Fibroblast of lung (primary cell): Measurements from ENCODE around the gene SELENOS. TPM values are rescaled to one million over a fixed set of nuclear protein-coding genes. Genes with fewer than 3 reads are reported as not detected.

Experiments
- DNase-seq, 2 donors: peaks; one replicate each; pipeline versions ENCODE4 v3.0.0 to v3.0.0-alpha.2; 2010; ENCODE audit warnings: low read depth in 2 of 2
- H2AFZ ChIP-seq: 2 replicates; pipeline ENCODE4 v1.5.1; 2012; ENCODE audit warnings: low read length, control low read depth, inconsistent platforms
- H3K27ac ChIP-seq: 2 replicates; pipeline ENCODE4 v1.5.1; 2011; ENCODE audit warnings: low read length, control low read depth; ENCODE audit not compliant: insufficient read depth
- H3K27me3 ChIP-seq: 2 replicates; pipeline ENCODE4 v1.5.1; 2011; ENCODE audit warnings: mild to moderate bottlenecking, low read length; ENCODE audit not compliant: control insufficient read depth, insufficient read depth
- H3K36me3 ChIP-seq: 2 replicates; pipeline ENCODE4 v1.5.1; 2011; ENCODE audit warnings: low read length; ENCODE audit not compliant: control insufficient read depth, insufficient read depth
- H3K4me1 ChIP-seq: 2 replicates; pipeline ENCODE4 v1.5.1; 2011; ENCODE audit warnings: low read length; ENCODE audit not compliant: control insufficient read depth, insufficient read depth; ENCODE audit errors: extremely low read depth
- H3K4me2 ChIP-seq: 2 replicates; pipeline ENCODE4 v1.5.1; 2011; ENCODE audit warnings: low read length, control low read depth; ENCODE audit not compliant: insufficient read depth; ENCODE audit errors: extremely low read depth
- H3K4me3 ChIP-seq, 4 experiments: fragments of 200-600 bp in 1 of 4; sonication (generic) in 1 of 4; replicated peaks in 1 of 4; 2 replicates each; pipeline ENCODE4 v1.5.1; 2011 to 2016; ENCODE audit warnings: low read length in 4 of 4, low read depth in 3 of 4, mild to moderate bottlenecking in 3 of 4, control low read depth in 2 of 4, inconsistent platforms in 1 of 4, mixed read lengths in 1 of 4; ENCODE audit not compliant: insufficient read depth in 1 of 4; ENCODE audit errors: control extremely low read depth in 1 of 4
- H3K79me2 ChIP-seq: 2 replicates; pipeline ENCODE4 v1.5.1; 2012; ENCODE audit warnings: mild to moderate bottlenecking, low read length, inconsistent platforms; ENCODE audit not compliant: control insufficient read depth, insufficient read depth
- H3K9ac ChIP-seq: 2 replicates; pipeline ENCODE4 v1.5.1; 2011; ENCODE audit warnings: mild to moderate bottlenecking, low read length, control low read depth; ENCODE audit not compliant: insufficient read depth
- H3K9me3 ChIP-seq: 2 replicates; pipeline ENCODE4 v1.5.1; 2012; ENCODE audit warnings: low read depth, low read length; ENCODE audit not compliant: control insufficient read depth, insufficient read depth
- H4K20me1 ChIP-seq: 2 replicates; pipeline ENCODE4 v1.5.1; 2011; ENCODE audit warnings: low read length; ENCODE audit not compliant: control insufficient read depth, insufficient read depth; ENCODE audit errors: extremely low read depth
- EZH2 ChIP-seq: IDR thresholded peaks from 2 replicates; pipeline ENCODE4 v1.5.1; 2012; ENCODE audit warnings: low read length, control low read depth, mild to moderate bottlenecking; ENCODE audit errors: missing control alignments
- polyA plus RNA-seq, 2 donors: library from polyadenylated mRNA; depleted of rRNA in 1 of 2; stranded (reverse) in 1 of 2; unstranded in 1 of 2; fragments of >200 nt; gene quantifications; 2 replicates each; pipeline ENCODE4 v1.2.1, GENCODE V29; 2011 to 2012; ENCODE audit warnings: missing spikeins in 1 of 2
- total RNA-seq: library from RNA; depleted of rRNA; stranded (reverse); fragments of >200 nt; gene quantifications from 2 replicates; pipeline ENCODE4 v1.2.1, GENCODE V29; 2014
- TF ChIP-seq, protein P1 (sequence below), 2 donors: IDR thresholded peaks in 1 of 2; conservative IDR thresholded peaks in 1 of 2; 1 replicate in 1 of 2; 2 replicates in 1 of 2; pipeline ENCODE4 v1.5.1; 2011 to 2012; ENCODE audit warnings: low read length in 2 of 2, control low read depth in 1 of 2, inconsistent platforms in 1 of 2, low read depth in 1 of 2, mild to moderate bottlenecking in 1 of 2

The SELENOS gene
- total and polyA plus RNA-seq, 2 donors (not counting 1 experiment from before 2014, with no cell fraction given): 66.2 to 130 TPM

DNA sequence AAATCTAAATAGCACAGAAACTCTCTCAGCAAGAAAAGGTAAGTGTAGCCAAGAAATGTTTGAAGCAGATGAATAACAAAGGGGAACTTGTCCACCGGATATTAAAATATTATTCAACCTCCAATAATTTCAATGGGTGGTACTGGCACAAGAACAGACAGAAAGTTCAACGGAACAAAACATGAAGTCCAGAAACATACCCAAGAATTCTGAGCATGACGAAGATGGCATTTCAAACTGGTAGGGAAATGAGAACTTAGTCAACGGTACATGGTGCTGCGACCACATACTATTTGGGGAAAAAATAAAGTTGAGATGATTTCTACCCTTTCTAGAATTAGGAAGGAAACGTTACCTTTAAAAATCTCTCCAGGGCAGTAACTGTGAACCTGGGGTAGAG is 30.9 kb downstream of the SELENOS start:
- no peak overlapping the region for H2AFZ ChIP-seq
- H3K79me2 ChIP-seq: peaks cover 98% of the 10 kb centered on the region
- no peak for DNase-seq
- TF ChIP-seq EZH2: no peak
- TF ChIP-seq, protein P1, sequence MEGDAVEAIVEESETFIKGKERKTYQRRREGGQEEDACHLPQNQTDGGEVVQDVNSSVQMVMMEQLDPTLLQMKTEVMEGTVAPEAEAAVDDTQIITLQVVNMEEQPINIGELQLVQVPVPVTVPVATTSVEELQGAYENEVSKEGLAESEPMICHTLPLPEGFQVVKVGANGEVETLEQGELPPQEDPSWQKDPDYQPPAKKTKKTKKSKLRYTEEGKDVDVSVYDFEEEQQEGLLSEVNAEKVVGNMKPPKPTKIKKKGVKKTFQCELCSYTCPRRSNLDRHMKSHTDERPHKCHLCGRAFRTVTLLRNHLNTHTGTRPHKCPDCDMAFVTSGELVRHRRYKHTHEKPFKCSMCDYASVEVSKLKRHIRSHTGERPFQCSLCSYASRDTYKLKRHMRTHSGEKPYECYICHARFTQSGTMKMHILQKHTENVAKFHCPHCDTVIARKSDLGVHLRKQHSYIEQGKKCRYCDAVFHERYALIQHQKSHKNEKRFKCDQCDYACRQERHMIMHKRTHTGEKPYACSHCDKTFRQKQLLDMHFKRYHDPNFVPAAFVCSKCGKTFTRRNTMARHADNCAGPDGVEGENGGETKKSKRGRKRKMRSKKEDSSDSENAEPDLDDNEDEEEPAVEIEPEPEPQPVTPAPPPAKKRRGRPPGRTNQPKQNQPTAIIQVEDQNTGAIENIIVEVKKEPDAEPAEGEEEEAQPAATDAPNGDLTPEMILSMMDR (conservative IDR thresholded peaks at IDR 0.05 in 1 of 2, IDR thresholded peaks at IDR 0.05 in 1 of 2; ENCODE audit: low read depth in 1 of 2, low read length in 2 of 2): no peak
- no peaks in the 10 kb centered on the region for H3K27me3 ChIP-seq
- no peaks in the 10 kb centered on the region for H4K20me1 ChIP-seq
- peak overlapping the region; percentile 37 for H3K4me2 ChIP-seq
- no peaks in the 10 kb centered on the region for H3K9me3 ChIP-seq
- H3K4me1 ChIP-seq: peaks cover 28% of the 10 kb centered on the region
- no peak overlapping the region for H3K9ac ChIP-seq
- H3K27ac ChIP-seq: no peak overlapping the region
- peaks cover 2% of the 10 kb centered on the region for H3K36me3 ChIP-seq
- peak overlapping the region in 1 of 4 experiments; percentile 25 for H3K4me3 ChIP-seq

DNA sequence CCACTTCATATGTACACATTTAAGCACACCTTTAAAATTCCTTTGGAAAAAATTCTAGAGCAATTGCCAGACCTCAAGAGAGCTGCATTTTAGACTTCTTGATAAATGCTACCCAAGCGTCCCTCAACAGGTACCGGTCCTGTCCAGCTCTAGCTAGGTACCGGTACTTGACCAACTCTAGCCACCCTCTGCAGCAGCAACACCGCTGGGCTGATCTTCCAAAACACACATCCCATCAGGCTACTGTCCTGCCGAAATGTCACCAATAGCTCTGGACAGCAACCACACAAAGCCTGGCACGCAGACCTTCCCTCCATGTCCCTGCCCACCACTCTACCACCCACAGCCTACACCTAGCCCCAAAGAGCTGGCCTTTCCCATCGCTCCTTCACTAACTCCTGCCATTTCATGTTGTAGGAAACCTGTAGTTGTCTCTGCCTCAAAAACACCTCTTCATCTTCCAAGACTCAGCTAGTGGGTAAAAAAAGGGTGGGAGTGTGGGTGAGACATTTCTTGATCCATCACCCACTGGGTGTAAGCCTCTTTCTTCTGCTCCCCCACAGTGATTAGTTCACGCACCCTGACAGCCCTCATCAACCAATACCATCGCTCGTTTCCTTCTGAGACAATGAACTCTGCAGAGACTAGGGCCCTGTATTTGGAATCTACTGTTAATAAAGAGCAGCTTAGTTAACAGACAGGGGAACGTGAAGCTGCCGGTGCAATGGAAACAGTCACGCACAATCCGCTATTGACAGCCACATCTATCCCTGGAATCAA is 32.2 kb downstream of the SELENOS start:
- H3K9ac ChIP-seq: no peak overlapping the region
- H3K79me2 ChIP-seq: peaks cover 99% of the 10 kb centered on the region
- H3K27me3 ChIP-seq: no peaks in the 10 kb centered on the region
- peak overlapping the region in 2 of 4 experiments; percentile 1 to 12 for H3K4me3 ChIP-seq
- H3K27ac ChIP-seq: peak overlapping the region; percentile 46
- H3K4me2 ChIP-seq: peak overlapping the region; percentile 73
- peaks cover 2% of the 10 kb centered on the region for H3K36me3 ChIP-seq
- no peak overlapping the region for H2AFZ ChIP-seq
- peaks cover 36% of the 10 kb centered on the region for H3K4me1 ChIP-seq
- TF ChIP-seq, protein P1 (conservative IDR thresholded peaks at IDR 0.05 in 1 of 2, IDR thresholded peaks at IDR 0.05 in 1 of 2; ENCODE audit: low read depth in 1 of 2, low read length in 2 of 2): no peak
- TF ChIP-seq EZH2: no peak
- H4K20me1 ChIP-seq: no peaks in the 10 kb centered on the region
- no peak for DNase-seq
- H3K9me3 ChIP-seq: no peaks in the 10 kb centered on the region

DNA sequence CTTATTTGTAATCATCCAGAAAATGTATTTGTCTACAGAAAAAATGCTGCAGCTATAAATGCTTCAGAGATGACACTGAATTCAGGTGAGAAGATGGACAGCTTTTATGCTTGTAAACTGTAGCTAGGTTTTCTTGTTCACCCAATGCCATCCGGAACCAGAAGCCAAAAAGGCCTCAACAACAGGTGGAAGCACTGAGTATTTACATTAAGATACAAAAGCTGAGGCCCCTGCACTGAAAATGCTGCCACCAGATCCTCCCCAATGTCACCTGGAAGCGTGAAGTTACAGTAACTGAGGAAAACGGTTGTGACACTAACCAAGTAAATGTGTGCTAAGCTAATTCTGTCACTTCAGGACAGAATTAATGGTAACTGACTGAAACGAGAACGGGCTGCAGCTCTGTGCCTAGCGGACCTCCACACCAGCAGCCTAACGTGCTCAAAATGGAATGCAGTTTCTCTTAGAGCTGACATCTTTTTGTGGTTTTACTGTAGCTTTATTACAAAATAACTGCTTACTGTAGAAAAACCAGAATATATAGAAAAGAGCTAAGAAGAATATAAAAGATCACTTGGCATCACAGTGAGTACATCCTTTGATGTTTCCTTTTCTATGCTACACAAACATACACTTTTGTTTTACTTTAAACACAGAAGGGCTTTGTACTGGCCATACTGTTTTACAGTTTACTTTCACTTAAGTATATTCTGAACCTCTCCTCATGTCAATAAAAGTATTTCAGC is 33.1 kb downstream of the SELENOS start:
- Histone ChIP-seq H3K4me2 (peak overlapping the region; percentile 73), H3K27me3 (no peaks in the 10 kb centered on the region), H3K27ac (peak overlapping the region; percentile 46), H3K4me3 (peak overlapping the region in 3 of 4 experiments; percentile 1 to 6 (median 2)), H3K36me3 (peaks cover 2% of the 10 kb centered on the region), H3K79me2 (peaks cover 99% of the 10 kb centered on the region), H3K4me1 (peaks cover 42% of the 10 kb centered on the region), H4K20me1 (no peaks in the 10 kb centered on the region), H2AFZ (no peak overlapping the region), H3K9ac (no peak overlapping the region), H3K9me3 (no peaks in the 10 kb centered on the region)
- TF ChIP-seq, protein P1 (conservative IDR thresholded peaks at IDR 0.05 in 1 of 2, IDR thresholded peaks at IDR 0.05 in 1 of 2; ENCODE audit: low read depth in 1 of 2, low read length in 2 of 2): no peak
- no peak for TF ChIP-seq EZH2
- peak; percentile 69 for DNase-seq
